ENCODE results near the gene FOLR1.
A peak's percentile ranks its signal among the peaks of the same experiment; 100 is the strongest.

The FOLR1 gene

GRCh38 chr11:72224564-72225410 lies 32.8 kb downstream of the FOLR1 start, which contains the start of gene INPPL1:
Gene INPPL1 (plus strand): TSS chr11:72224767. CDS start chr11:72224985, 218 bp downstream.
- Histone ChIP-seq H3K4me3 (ENCODE audit: severe bottlenecking) (peak within 1 kb of the TSS; percentile 91), H3K27me3 (ENCODE audit: insufficient read depth, poor library complexity, severe bottlenecking) (no peaks in the 10 kb centered on the region), H3K36me3 (ENCODE audit: low read depth) (peaks cover 35% of the 10 kb centered on the region), H3K9me3 (ENCODE audit: severe bottlenecking) (peaks cover 5% of the 10 kb centered on the region), H3K27ac (ENCODE audit: poor library complexity, severe bottlenecking) (peak within 1 kb of the TSS; percentile 79), H3K4me1 (ENCODE audit: insufficient read depth, poor library complexity, severe bottlenecking) (peaks cover 5% of the 10 kb centered on the region)
- no peak for DNase-seq (ENCODE audit: low spot score)
- ATAC-seq (ENCODE audit: low read depth), result 0 out of 3 replicates have a peak, but pooled peaks have one; percentile 1
- no peak for TF ChIP-seq CTCF (IDR thresholded peaks at IDR 0.05; ENCODE audit: poor library complexity, severe bottlenecking)

DNA sequence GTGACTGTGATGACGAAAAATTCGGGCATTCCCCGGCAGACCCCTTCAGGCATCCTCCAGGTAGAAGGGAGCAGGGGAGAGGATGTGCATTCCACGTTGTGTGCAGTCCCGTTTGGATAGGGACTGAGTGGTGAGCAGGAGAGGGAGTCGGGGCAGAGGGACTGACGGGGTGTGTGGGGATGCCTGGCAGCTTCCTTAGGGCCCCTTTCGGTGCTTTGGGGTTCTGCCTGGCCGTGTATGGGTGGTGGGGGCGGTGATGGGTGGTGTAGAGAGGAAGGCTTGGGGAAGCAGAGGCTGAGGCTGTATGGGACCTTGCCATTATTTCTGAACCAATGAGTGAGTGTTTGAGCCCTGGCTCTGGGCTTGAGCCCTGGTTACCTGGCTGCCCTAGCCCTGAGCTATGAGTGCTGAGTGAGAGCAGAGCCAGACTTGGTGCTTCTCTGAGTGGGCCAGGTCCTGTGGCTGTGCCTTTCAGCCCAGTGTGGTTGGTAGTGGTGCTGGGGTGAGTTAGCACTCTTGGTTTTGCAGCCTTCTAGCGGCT lies 33.5 kb downstream of the FOLR1 start:
- no peak for DNase-seq (ENCODE audit: low spot score)

DNA sequence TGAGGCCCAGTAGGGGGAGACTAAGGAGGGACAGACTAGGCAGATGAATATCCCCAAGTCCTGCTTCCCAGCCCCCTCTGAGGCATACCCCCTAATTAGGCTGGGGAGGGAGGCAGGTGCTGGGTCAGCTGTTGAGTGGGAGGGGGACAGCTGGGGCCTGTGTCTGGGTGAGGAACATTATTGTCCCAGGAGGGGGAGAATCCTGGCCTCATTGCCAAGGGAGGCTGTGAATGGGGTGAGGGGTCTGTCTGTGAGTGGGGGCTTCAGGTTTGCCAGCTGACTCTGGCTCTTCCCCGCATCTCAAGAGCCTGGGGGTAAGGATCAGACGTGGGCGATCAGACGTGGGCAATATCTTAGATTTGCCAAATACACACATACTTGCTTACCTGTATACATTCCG lies 34.8 kb downstream of the FOLR1 start:
- Histone ChIP-seq H3K4me3 (ENCODE audit: severe bottlenecking) (no peak overlapping the region), H3K27me3 (ENCODE audit: insufficient read depth, poor library complexity, severe bottlenecking) (no peaks in the 10 kb centered on the region), H3K9me3 (ENCODE audit: severe bottlenecking) (peaks cover 5% of the 10 kb centered on the region), H3K4me1 (ENCODE audit: insufficient read depth, poor library complexity, severe bottlenecking) (peaks cover 5% of the 10 kb centered on the region), H3K36me3 (ENCODE audit: low read depth) (peaks cover 54% of the 10 kb centered on the region), H3K27ac (ENCODE audit: poor library complexity, severe bottlenecking) (no peak overlapping the region)
- ATAC-seq (ENCODE audit: low read depth), result no peak
- no peak for DNase-seq (ENCODE audit: low spot score)
- TF ChIP-seq CTCF (IDR thresholded peaks at IDR 0.05; ENCODE audit: poor library complexity, severe bottlenecking), result no peak

More for the DNA sequence above, 33.5 kb downstream of the FOLR1 start:
- TF ChIP-seq CTCF (IDR thresholded peaks at IDR 0.05; ENCODE audit: poor library complexity, severe bottlenecking), result no peak
- Histone ChIP-seq H3K4me3 (ENCODE audit: severe bottlenecking) (peak overlapping the region; percentile 91), H3K36me3 (ENCODE audit: low read depth) (peaks cover 42% of the 10 kb centered on the region), H3K4me1 (ENCODE audit: insufficient read depth, poor library complexity, severe bottlenecking) (peaks cover 5% of the 10 kb centered on the region), H3K27ac (ENCODE audit: poor library complexity, severe bottlenecking) (peak overlapping the region; percentile 79), H3K27me3 (ENCODE audit: insufficient read depth, poor library complexity, severe bottlenecking) (no peaks in the 10 kb centered on the region), H3K9me3 (ENCODE audit: severe bottlenecking) (peaks cover 5% of the 10 kb centered on the region)
- peak; percentile 18; the same call in 1 of the 3 replicates for ATAC-seq (ENCODE audit: low read depth)

GRCh38 chr11:72227316-72228228 lies 35.6 kb downstream of the FOLR1 start:
- Histone ChIP-seq H3K36me3 (ENCODE audit: low read depth) (peaks cover 63% of the 10 kb centered on the region), H3K4me3 (ENCODE audit: severe bottlenecking) (no peak overlapping the region), H3K27me3 (ENCODE audit: insufficient read depth, poor library complexity, severe bottlenecking) (no peaks in the 10 kb centered on the region), H3K27ac (ENCODE audit: poor library complexity, severe bottlenecking) (no peak overlapping the region), H3K9me3 (ENCODE audit: severe bottlenecking) (peaks cover 5% of the 10 kb centered on the region), H3K4me1 (ENCODE audit: insufficient read depth, poor library complexity, severe bottlenecking) (peaks cover 5% of the 10 kb centered on the region)
- ATAC-seq (ENCODE audit: low read depth), result no peak
- no peak for TF ChIP-seq CTCF (IDR thresholded peaks at IDR 0.05; ENCODE audit: poor library complexity, severe bottlenecking)
- DNase-seq (ENCODE audit: low spot score), result no peak

All from RWPE2 (cell line).